ENCODE data around the gene EPHB3. TPM values are rescaled to one million over a fixed set of nuclear protein-coding genes. Genes with fewer than 3 reads are reported as not detected.

EPHB3 gene
- total RNA-seq, 1 experiment from 2014 or later = 1.4 TPM

GRCh38 chr3:184563941-184564684, 2.5 kb downstream of the EPHB3 start:
- no peak for DNase-seq (ENCODE audit: low spot score)

- no peak for DNase-seq (ENCODE audit: low spot score)
These were observed 3.2 kb downstream of the EPHB3 start for GRCh38 chr3:184564685-184565385.

- peak; percentile 88 for DNase-seq (ENCODE audit: low spot score)
These were observed 4.0 kb downstream of the EPHB3 start for GRCh38 chr3:184565421-184566211.

- DNase-seq (ENCODE audit: low spot score) = no peak
These were observed 5.1 kb downstream of the EPHB3 start for GRCh38 chr3:184566441-184567414.

- no peak for DNase-seq (ENCODE audit: low spot score)
These were observed 6.5 kb downstream of the EPHB3 start for GRCh38 chr3:184567946-184568559.

GRCh38 chr3:184568560-184568923, 7.0 kb downstream of the EPHB3 start:
- DNase-seq (ENCODE audit: low spot score) = no peak

GRCh38 chr3:184568924-184569829, 7.6 kb downstream of the EPHB3 start:
- DNase-seq (ENCODE audit: low spot score) = peak; percentile 85

- no peak for DNase-seq (ENCODE audit: low spot score)
These were observed 8.4 kb downstream of the EPHB3 start for GRCh38 chr3:184570035-184570434.

- no peak for DNase-seq (ENCODE audit: low spot score)
These were observed 8.9 kb downstream of the EPHB3 start for GRCh38 chr3:184570489-184570888.

GRCh38 chr3:184571750-184572377, 10.3 kb downstream of the EPHB3 start:
- DNase-seq (ENCODE audit: low spot score) = no peak

GRCh38 chr3:184572633-184573270, 11.2 kb downstream of the EPHB3 start:
- no peak for DNase-seq (ENCODE audit: low spot score)

- DNase-seq (ENCODE audit: low spot score) = no peak
These were observed 13.2 kb downstream of the EPHB3 start for GRCh38 chr3:184574515-184575417.

GRCh38 chr3:184575701-184576100, 14.1 kb downstream of the EPHB3 start:
- no peak for DNase-seq (ENCODE audit: low spot score)

- DNase-seq (ENCODE audit: low spot score) = no peak
These were observed 15.1 kb downstream of the EPHB3 start for GRCh38 chr3:184576457-184577240.

- no peak for DNase-seq (ENCODE audit: low spot score)
These were observed 16.0 kb downstream of the EPHB3 start for GRCh38 chr3:184577546-184577945.

- no peak for DNase-seq (ENCODE audit: low spot score)
These were observed 16.6 kb downstream of the EPHB3 start for GRCh38 chr3:184578218-184578617.

GRCh38 chr3:184578822-184579221, 17.2 kb downstream of the EPHB3 start:
- no peak for DNase-seq (ENCODE audit: low spot score)
